Loucy (cell line): ENCODE data around the gene PPP1CA.

Experiments
- H2AFZ ChIP-seq: fragments of 200-600 bp; sonication (generic); 2 replicates; pipeline ENCODE4 v1.6.0; 2016; ENCODE audit warnings: antibody characterized with exemption, mild to moderate bottlenecking, low read length, moderate library complexity
- H3F3A ChIP-seq: fragments of 200-600 bp; 2 replicates; pipeline ENCODE4 v1.6.0; 2016; ENCODE audit warnings: antibody characterized with exemption, low read depth, mild to moderate bottlenecking
- H3K27me3 ChIP-seq: fragments of 200-600 bp; sonication (generic); 2 replicates; pipeline ENCODE4 v1.6.1; 2014; ENCODE audit warnings: low read length, mild to moderate bottlenecking; ENCODE audit not compliant: insufficient read depth, poor library complexity, severe bottlenecking
- H3K36me3 ChIP-seq: fragments of 200-600 bp; sonication (generic); 2 replicates; pipeline ENCODE4 v1.6.1; 2016; ENCODE audit warnings: low read length; ENCODE audit not compliant: insufficient read depth
- H3K4me1 ChIP-seq: fragments of 200-600 bp; sonication (generic); 2 replicates; pipeline ENCODE4 v1.5.1; 2014; ENCODE audit warnings: low read length, mild to moderate bottlenecking; ENCODE audit not compliant: insufficient read depth, poor library complexity, severe bottlenecking
- H3K4me2 ChIP-seq: fragments of 200-600 bp; sonication (generic); 2 replicates; pipeline ENCODE4 v1.6.0; 2014; ENCODE audit warnings: antibody characterized with exemption, low read length, low read depth, mild to moderate bottlenecking; ENCODE audit not compliant: poor library complexity, severe bottlenecking
- H3K4me3 ChIP-seq: fragments of 200-600 bp; sonication (generic); 2 replicates; pipeline ENCODE4 v1.5.1; 2014; ENCODE audit warnings: low read length, mild to moderate bottlenecking, mixed read lengths; ENCODE audit not compliant: poor library complexity, severe bottlenecking
- H3K79me2 ChIP-seq: fragments of 200-600 bp; sonication (generic); 2 replicates; pipeline ENCODE4 v1.6.1; 2014; ENCODE audit warnings: low read length; ENCODE audit not compliant: insufficient read depth
- H3K9ac ChIP-seq: fragments of 200-600 bp; sonication (generic); 2 replicates; pipeline ENCODE4 v1.6.0; 2014; ENCODE audit warnings: mild to moderate bottlenecking, low read depth, low read length, moderate library complexity; ENCODE audit not compliant: poor library complexity, severe bottlenecking
- H3K9me2 ChIP-seq: fragments of 200-600 bp; sonication (generic); replicated peaks from 2 replicates; pipeline ENCODE4 v1.6.1; 2016; ENCODE audit warnings: low read depth, low read length, mixed read lengths
- H3K9me3 ChIP-seq: fragments of 200-600 bp; sonication (generic); 2 replicates; pipeline ENCODE4 v1.6.1; 2014; ENCODE audit warnings: mild to moderate bottlenecking, antibody characterized with exemption, low read length, low read depth; ENCODE audit not compliant: insufficient read depth
- H4K20me1 ChIP-seq: fragments of 200-600 bp; sonication (generic); 2 replicates; pipeline ENCODE4 v1.6.0; 2014; ENCODE audit warnings: antibody characterized with exemption, low read length, mild to moderate bottlenecking; ENCODE audit not compliant: insufficient read depth, poor library complexity, severe bottlenecking
- CTCF ChIP-seq: fragments of 200-600 bp; sonication (generic); conservative IDR thresholded peaks from 2 replicates; pipeline ENCODE4 v1.5.1; 2014; ENCODE audit warnings: mild to moderate bottlenecking, antibody characterized with exemption, low read length
- EZH2phosphoT487 ChIP-seq: fragments of 200-600 bp; IDR thresholded peaks from 2 replicates; pipeline ENCODE4 v1.6.1; 2018; ENCODE audit warnings: antibody characterized with exemption, mild to moderate bottlenecking, moderate library complexity, borderline replicate concordance

Gene PPP1CA

GRCh38 chr11:67423891-67424613 is 22.4 kb upstream of the PPP1CA start:
- H3K9ac ChIP-seq, result peak overlapping the region; percentile 31
- no peaks in the 10 kb centered on the region for H3K9me2 ChIP-seq
- no peaks in the 10 kb centered on the region for H3K9me3 ChIP-seq
- TF ChIP-seq EZH2phosphoT487 (no peak), CTCF (no peak)
- no peak overlapping the region for H2AFZ ChIP-seq
- H3K4me2 ChIP-seq, result no peak overlapping the region
- no peaks in the 10 kb centered on the region for H3K36me3 ChIP-seq
- H3F3A ChIP-seq, result peaks cover 4% of the 10 kb centered on the region; the same call in 1 of the 2 replicates
- H4K20me1 ChIP-seq, result no peaks in the 10 kb centered on the region
- no peak overlapping the region for H3K4me3 ChIP-seq
- H3K4me1 ChIP-seq, result peaks cover 38% of the 10 kb centered on the region
- H3K27me3 ChIP-seq, result no peaks in the 10 kb centered on the region
- H3K79me2 ChIP-seq, result peaks cover 21% of the 10 kb centered on the region; the same call in 1 of the 2 replicates

- Histone ChIP-seq H3K4me1 (peaks cover 39% of the 10 kb centered on the region), H3K9me3 (no peaks in the 10 kb centered on the region), H3F3A (peaks cover 4% of the 10 kb centered on the region; the same call in 1 of the 2 replicates), H3K36me3 (no peaks in the 10 kb centered on the region), H3K4me3 (no peak overlapping the region), H3K27me3 (no peaks in the 10 kb centered on the region), H3K9me2 (no peaks in the 10 kb centered on the region), H3K4me2 (no peak overlapping the region), H3K9ac (no peak overlapping the region), H2AFZ (no peak overlapping the region), H4K20me1 (no peaks in the 10 kb centered on the region), H3K79me2 (peaks cover 21% of the 10 kb centered on the region; the same call in 1 of the 2 replicates)
- TF ChIP-seq CTCF, result no peak
- TF ChIP-seq EZH2phosphoT487, result no peak
These were observed 21.8 kb upstream of the PPP1CA start for GRCh38 chr11:67423466-67423865.

GRCh38 chr11:67422891-67423290 is 21.2 kb upstream of the PPP1CA start:
- H3K4me2 ChIP-seq, result no peak overlapping the region
- no peaks in the 10 kb centered on the region for H3K9me2 ChIP-seq
- TF ChIP-seq CTCF (no peak), EZH2phosphoT487 (no peak)
- no peaks in the 10 kb centered on the region for H3K27me3 ChIP-seq
- H3F3A ChIP-seq, result peaks cover 4% of the 10 kb centered on the region; the same call in 1 of the 2 replicates
- no peak overlapping the region for H2AFZ ChIP-seq
- no peak overlapping the region for H3K4me3 ChIP-seq
- no peaks in the 10 kb centered on the region for H3K9me3 ChIP-seq
- H3K36me3 ChIP-seq, result no peaks in the 10 kb centered on the region
- peaks cover 40% of the 10 kb centered on the region for H3K4me1 ChIP-seq
- H3K79me2 ChIP-seq, result peaks cover 23% of the 10 kb centered on the region; the same call in 1 of the 2 replicates
- H3K9ac ChIP-seq, result no peak overlapping the region
- H4K20me1 ChIP-seq, result no peaks in the 10 kb centered on the region
